ENCODE data around the gene ZBTB7C.

Gene ZBTB7C

DNA sequence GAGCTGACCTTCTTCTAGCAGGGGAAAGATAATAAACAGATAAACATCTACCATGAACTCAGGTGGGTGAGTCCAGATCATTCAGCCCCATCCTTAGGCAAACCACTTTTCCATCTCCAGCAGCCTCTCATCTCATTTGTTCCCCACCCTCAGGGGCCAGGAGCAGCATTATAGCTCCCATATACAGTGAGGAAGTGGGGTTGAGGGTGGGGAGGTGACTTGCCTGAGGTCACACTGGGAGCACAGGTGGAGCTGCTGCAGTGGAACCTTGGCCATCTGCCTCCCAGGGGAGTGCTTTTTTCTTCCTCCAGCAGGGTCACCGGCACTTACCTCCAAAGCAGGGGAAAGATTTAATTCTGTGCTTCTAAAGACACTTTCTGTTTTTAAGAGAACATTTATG lies 266.2 kb downstream of the ZBTB7C start:
- TF ChIP-seq, protein P1, sequence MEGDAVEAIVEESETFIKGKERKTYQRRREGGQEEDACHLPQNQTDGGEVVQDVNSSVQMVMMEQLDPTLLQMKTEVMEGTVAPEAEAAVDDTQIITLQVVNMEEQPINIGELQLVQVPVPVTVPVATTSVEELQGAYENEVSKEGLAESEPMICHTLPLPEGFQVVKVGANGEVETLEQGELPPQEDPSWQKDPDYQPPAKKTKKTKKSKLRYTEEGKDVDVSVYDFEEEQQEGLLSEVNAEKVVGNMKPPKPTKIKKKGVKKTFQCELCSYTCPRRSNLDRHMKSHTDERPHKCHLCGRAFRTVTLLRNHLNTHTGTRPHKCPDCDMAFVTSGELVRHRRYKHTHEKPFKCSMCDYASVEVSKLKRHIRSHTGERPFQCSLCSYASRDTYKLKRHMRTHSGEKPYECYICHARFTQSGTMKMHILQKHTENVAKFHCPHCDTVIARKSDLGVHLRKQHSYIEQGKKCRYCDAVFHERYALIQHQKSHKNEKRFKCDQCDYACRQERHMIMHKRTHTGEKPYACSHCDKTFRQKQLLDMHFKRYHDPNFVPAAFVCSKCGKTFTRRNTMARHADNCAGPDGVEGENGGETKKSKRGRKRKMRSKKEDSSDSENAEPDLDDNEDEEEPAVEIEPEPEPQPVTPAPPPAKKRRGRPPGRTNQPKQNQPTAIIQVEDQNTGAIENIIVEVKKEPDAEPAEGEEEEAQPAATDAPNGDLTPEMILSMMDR (IDR thresholded peaks at IDR 0.05): no peak

DNA sequence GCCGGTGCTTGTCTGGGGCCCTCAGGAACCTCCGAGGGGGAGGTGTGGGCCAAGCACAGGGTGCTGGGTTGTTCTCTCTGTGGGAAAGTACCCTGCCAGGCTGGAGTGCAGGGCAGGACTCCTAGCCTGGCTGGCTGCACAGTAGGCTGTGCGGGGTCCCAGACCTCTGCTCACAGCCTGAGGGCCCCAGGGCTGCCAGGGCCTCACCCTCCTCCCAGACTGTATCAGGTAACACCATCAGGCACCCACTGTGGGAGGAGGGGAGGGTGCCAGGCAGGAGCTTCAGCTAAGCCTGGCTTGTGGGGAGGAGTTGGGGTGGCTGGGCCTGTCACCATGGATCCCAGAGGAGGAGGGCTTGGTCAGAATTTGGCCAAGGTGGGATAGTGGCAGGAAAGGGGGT lies 266.8 kb downstream of the ZBTB7C start:
- TF ChIP-seq, protein P1 (IDR thresholded peaks at IDR 0.05): no peak

DNA sequence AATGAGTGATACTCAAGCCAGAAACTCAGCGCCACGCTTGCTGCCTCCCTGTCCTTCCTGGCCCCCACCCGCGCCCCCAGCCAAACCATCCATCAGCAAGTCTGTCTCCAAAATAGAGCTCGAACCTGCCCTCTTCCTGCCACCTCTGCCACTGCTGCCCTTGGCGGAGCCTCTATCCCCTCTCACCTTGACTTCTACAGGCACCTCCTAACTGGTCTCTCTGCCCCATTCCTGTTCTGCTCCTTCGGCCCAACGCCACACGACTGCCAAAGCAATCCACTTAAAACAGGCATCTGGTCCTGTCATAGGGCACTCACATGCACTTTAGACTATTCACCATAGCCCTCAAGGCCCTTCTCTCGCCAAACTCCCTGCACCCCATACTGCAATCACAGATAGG lies 268.5 kb downstream of the ZBTB7C start:
- TF ChIP-seq, protein P1 (IDR thresholded peaks at IDR 0.05): no peak

DNA sequence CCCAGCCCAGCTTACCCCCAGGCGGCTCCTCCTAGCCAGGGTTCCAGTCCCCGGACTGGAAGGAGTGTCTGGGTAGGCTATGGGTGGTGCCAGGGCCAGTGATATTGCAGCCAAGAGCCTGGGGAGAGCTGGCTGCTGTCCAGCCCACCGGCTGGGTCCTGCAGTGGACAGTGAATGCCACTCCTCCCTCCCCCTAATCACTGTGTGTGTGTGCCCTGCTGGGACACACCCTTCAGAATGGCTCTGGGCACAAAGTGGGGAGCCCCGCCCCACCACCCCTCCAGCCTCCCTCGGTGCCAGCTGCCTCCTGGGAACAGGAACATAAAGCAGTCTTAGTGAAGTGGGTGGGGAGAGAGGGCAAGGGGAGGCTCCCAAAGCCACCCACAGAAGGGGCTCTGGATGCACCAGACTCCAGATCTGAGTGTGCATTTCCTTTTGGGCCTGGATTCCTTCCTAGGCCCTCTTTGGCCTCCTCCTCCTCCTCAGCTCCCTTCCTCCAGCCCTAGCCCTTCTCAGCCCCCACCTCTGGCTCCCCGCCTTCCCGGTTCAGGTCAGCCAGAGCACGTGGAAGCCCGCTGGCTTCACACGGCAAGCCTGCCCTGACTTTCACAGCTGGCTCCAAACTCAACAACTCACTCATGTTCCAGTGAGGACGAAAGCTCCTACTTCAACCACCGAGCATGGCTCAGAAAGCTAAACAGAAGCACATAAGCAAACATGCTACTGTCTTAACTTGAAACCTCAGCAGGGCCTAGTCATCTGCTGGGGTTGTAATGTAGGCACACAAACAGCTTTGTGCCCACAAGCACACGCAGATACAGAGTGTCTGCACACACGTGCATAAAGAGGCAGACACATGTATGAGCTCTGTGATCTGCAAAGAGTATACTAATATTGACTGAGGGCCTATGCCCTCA lies 269.5 kb downstream of the ZBTB7C start:
- TF ChIP-seq, protein P1 (IDR thresholded peaks at IDR 0.05): no peak

DNA sequence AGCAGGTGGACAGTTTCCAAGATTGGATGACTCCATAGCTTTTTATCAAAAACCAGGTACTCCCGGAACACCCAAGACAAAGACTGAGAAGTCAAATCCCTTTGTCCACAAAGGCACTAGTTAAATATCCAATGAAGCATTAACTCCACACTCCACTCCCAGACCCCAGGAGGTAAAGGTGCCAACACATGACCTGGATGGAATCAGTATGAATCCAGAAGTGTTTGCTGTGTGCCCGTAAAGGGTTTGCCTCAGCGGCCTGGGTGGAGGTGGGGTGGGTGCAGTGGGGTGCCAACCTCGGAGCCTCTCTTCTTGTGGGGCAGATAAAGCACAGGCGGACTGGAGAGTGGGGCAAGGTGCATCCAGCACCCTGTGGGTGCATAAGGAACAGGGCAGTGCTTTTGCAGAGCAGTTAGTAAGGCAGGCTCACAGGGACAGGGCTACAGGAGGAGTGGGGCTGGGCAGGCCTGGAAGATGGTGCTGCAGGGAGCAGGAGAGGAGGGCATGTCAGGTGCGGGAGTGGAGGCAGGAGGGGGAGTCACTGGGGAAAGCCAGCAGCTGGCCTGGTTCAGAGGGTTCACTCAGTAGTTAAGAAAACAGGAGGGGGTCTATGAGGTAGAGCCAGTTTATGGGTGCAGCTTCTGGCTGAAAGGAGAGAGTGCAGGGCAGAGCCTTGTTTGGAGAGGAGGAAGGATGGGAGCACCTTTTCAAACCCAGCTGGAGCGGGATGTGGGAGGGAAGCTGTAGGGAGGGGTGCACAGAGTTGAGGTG lies 270.3 kb downstream of the ZBTB7C start:
- TF ChIP-seq, protein P1 (IDR thresholded peaks at IDR 0.05): no peak

DNA sequence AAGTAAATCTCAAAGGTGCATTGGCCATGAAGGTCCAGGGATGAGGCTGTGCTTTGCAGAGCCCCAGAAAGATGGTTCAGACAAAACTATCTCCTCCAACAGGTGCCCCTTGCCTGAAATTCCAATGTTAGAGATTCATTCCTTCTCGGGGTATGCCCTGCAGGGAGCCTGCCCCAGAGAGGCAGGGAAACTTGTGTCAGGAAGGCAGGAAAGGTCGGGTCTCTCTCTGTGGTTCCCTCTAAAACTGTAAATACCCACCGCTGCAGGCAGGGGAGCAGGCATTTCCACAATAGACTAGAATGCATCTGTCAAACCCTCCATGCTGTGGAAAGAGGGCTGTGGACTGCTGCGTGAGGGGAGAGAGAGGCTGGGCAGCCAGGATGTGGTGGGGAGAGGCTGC lies 271.0 kb downstream of the ZBTB7C start:
- TF ChIP-seq, protein P1 (IDR thresholded peaks at IDR 0.05): no peak

DNA sequence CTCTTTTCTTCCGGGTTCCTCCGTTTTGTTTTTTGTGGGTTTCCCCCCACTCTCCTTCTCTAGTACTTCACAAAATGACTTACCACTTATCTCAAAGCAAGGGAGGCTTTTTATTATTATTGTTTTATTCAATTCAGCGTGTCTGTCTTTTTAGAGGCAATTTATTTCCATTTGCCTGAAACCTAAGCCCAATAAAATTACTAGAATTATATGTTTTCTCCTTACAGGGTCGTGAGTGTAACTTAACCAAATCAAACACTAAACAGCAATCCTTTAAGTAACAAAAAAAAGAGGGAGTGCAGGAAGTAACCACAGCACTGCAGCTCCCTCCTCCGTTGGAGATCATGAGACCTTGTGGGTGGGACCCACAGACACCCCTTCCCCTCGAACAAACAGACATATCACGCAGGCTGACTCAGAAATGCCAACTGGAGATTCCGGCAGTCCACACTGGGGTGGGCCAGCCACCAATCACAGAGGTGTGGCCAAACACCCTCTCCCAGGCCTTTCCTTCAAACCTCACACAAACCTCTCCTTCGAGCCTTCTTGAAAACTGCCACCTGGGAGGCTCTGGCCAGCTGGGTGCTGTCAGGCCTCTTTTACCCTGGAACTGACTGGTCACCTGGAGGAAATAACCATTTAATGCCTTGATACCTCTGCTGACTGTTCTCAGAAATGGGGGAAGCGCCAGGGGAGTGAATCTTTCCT lies 271.7 kb downstream of the ZBTB7C start:
- TF ChIP-seq, protein P1 (IDR thresholded peaks at IDR 0.05): no peak

All from LNCAP (cell line).